Chondrocyte (in vitro differentiated cells): ENCODE results near the gene VPREB3. TPM values are rescaled to one million over a fixed set of nuclear protein-coding genes. Genes with fewer than 3 reads are reported as not detected.

Experiments used
- DNase-seq: peaks from one replicate; pipeline ENCODE4 v3.0.0; 2021; ENCODE audit warnings: mixed read lengths, low spot score
- H3K27ac Mint-ChIP-seq: one replicate; pipeline ENCODE4 v1.8.0; 2021; ENCODE audit warnings: mild to moderate bottlenecking, moderate library complexity, mixed read lengths; ENCODE audit not compliant: unreplicated experiment
- H3K27me3 Mint-ChIP-seq: 2 replicates; pipeline ENCODE4 v1.8.0; 2021; ENCODE audit warnings: low read depth, mixed read lengths
- H3K36me3 Mint-ChIP-seq: 2 replicates; pipeline ENCODE4 v1.8.0; 2021; ENCODE audit warnings: low read depth, mixed read lengths
- H3K4me1 Mint-ChIP-seq: 2 replicates; pipeline ENCODE4 v1.8.0; 2021; ENCODE audit warnings: low read depth, mild to moderate bottlenecking, mixed read lengths
- H3K4me3 Mint-ChIP-seq: one replicate; pipeline ENCODE4 v1.8.0; 2021; ENCODE audit warnings: mild to moderate bottlenecking, moderate library complexity, mixed read lengths; ENCODE audit not compliant: unreplicated experiment
- H3K9me3 Mint-ChIP-seq: 2 replicates; pipeline ENCODE4 v1.8.0; 2021; ENCODE audit warnings: low read depth, mixed read lengths
- total RNA-seq: library from RNA; stranded (reverse); gene quantifications from 3 replicates; pipeline ENCODE4 v1.2.1, GENCODE V29; 2021
- TF ChIP-seq, protein P1 (sequence below): fragments of 200-600 bp; sonication (generic); IDR thresholded peaks from 2 replicates; pipeline ENCODE4 v1.5.0; 2021; ENCODE audit warnings: antibody characterized with exemption, mild to moderate bottlenecking, moderate library complexity

VPREB3 gene
- total RNA-seq, 1 donor from 2014 or later: not detected

- Mint-ChIP-seq H3K4me1 (peaks cover 59% of the 10 kb centered on the region), H3K27me3 (no peaks in the 10 kb centered on the region), H3K36me3 (peaks cover 3% of the 10 kb centered on the region), H3K27ac (peak overlapping the region; percentile 71), H3K9me3 (no peaks in the 10 kb centered on the region), H3K4me3 (peak overlapping the region; percentile 71)
- DNase-seq: no peak
- TF ChIP-seq, protein P1, sequence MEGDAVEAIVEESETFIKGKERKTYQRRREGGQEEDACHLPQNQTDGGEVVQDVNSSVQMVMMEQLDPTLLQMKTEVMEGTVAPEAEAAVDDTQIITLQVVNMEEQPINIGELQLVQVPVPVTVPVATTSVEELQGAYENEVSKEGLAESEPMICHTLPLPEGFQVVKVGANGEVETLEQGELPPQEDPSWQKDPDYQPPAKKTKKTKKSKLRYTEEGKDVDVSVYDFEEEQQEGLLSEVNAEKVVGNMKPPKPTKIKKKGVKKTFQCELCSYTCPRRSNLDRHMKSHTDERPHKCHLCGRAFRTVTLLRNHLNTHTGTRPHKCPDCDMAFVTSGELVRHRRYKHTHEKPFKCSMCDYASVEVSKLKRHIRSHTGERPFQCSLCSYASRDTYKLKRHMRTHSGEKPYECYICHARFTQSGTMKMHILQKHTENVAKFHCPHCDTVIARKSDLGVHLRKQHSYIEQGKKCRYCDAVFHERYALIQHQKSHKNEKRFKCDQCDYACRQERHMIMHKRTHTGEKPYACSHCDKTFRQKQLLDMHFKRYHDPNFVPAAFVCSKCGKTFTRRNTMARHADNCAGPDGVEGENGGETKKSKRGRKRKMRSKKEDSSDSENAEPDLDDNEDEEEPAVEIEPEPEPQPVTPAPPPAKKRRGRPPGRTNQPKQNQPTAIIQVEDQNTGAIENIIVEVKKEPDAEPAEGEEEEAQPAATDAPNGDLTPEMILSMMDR: no peak
These were observed 20.8 kb upstream of the VPREB3 start for GRCh38 chr22:23774922-23775436.

GRCh38 chr22:23774114-23774921 lies 20.1 kb upstream of the VPREB3 start:
- peaks cover 58% of the 10 kb centered on the region for H3K4me1 Mint-ChIP-seq
- no peaks in the 10 kb centered on the region for H3K36me3 Mint-ChIP-seq
- peak overlapping the region; percentile 71 for H3K4me3 Mint-ChIP-seq
- H3K27me3 Mint-ChIP-seq: no peaks in the 10 kb centered on the region
- no peaks in the 10 kb centered on the region for H3K9me3 Mint-ChIP-seq
- peak overlapping the region; percentile 71 for H3K27ac Mint-ChIP-seq
- TF ChIP-seq, protein P1: no peak
- DNase-seq: no peak

- peak overlapping the region; percentile 78 for H3K27ac Mint-ChIP-seq
- peaks cover 63% of the 10 kb centered on the region for H3K4me1 Mint-ChIP-seq
- no peak for DNase-seq
These were observed 19.4 kb upstream of the VPREB3 start for GRCh38 chr22:23773483-23774113.

GRCh38 chr22:23772649-23773473 lies 18.6 kb upstream of the VPREB3 start, which contains the start of gene MMP11:
TSS of gene MMP11 (plus strand) at chr22:23772849. CDS start at chr22:23772871, 22 bp downstream.
- Mint-ChIP-seq H3K36me3 (no peaks in the 10 kb centered on the region), H3K4me3 (peak within 1 kb of the TSS; percentile 71), H3K27me3 (no peaks in the 10 kb centered on the region), H3K4me1 (peaks cover 58% of the 10 kb centered on the region), H3K27ac (peak within 1 kb of the TSS; percentile 78), H3K9me3 (no peaks in the 10 kb centered on the region)
- TF ChIP-seq, protein P1: peak; percentile 46
- no peak for DNase-seq

More at GRCh38 chr22:23773483-23774113, 19.4 kb upstream of the VPREB3 start:
- H3K36me3 Mint-ChIP-seq: no peaks in the 10 kb centered on the region
- H3K4me3 Mint-ChIP-seq: peak overlapping the region; percentile 71
- H3K9me3 Mint-ChIP-seq: no peaks in the 10 kb centered on the region
- TF ChIP-seq, protein P1: no peak
- H3K27me3 Mint-ChIP-seq: no peaks in the 10 kb centered on the region

GRCh38 chr22:23772315-23772648 lies 18.1 kb upstream of the VPREB3 start:
- TF ChIP-seq, protein P1: no peak
- no peaks in the 10 kb centered on the region for H3K36me3 Mint-ChIP-seq
- no peaks in the 10 kb centered on the region for H3K27me3 Mint-ChIP-seq
- no peaks in the 10 kb centered on the region for H3K9me3 Mint-ChIP-seq
- no peak for DNase-seq
- H3K27ac Mint-ChIP-seq: no peak overlapping the region
- H3K4me1 Mint-ChIP-seq: peaks cover 53% of the 10 kb centered on the region
- H3K4me3 Mint-ChIP-seq: peak overlapping the region; percentile 58
